ENCODE measurements around the gene GPN2. TPM values are rescaled to one million over a fixed set of nuclear protein-coding genes. Genes with fewer than 3 reads are reported as not detected.

The GPN2 gene
- polyA plus RNA-seq, 1 donor: 19.1 TPM

DNA sequence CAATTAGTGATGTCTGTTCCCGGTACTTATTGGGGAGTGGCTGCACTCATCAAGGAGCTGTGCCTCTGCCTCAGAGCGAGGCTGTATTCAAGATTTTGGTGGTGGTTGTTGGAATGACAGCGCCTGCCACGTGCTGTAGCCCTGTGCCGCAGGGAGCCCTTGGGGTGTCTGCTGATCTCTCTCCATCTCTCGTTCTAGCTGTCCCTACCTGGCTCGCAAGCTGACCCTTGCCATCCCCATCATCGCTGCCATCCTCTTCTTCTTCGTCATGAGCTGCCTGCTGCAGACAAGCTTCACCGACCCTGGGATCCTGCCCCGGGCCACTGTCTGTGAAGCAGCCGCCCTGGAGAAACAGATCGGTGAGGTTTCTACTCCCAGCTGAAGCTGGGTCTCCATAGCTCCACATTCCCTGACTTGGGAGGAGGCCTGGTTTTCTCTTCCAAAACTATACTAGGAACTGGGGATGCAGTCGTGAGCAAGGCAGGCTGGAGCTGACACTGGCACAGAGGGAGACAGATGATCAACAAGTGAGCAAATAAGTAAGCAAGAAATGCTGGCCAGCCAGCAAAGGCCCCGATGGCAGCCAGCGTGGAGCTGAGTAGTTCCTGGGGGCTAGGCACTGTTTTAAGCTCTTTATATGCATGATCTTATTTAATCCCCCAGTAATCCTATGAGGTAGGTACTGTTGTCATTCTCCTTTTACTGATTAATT lies 57.7 kb downstream of the GPN2 start:
- no peak for DNase-seq (ENCODE audit: low read depth)

DNA sequence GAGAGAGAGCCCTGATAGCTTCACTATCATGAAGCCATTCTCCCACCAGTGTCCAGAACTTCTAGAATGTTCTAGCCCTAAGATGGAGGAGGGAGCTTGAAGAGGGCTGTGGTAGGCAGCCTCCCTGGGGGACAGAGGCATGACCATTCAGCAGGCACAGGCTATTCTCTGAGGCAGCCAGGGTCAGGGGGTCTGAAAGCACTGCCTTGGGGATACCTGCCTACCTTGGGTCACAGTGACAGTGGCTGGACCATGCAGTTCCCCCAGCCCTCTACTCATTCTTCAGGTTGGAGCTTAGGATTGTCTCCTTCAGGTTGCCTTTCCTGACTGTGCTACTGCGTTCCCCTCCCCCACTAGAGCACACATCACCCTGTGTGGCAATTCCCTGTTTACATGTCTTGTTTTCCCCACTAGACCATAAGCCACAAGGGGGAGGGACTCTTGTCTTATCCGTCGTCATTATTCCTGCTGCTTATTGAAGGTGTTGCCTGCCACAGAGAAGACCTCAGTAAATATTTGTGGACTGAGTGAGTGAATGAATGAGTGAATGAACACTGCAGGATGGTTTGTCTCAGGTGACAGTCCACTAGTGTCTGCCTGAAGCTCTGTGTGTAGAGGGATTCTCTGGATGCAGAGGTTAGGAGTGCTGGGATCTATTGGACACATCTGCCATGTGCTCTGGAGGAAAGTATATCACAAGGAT lies 58.4 kb downstream of the GPN2 start:
- DNase-seq (ENCODE audit: low read depth): no peak

DNA sequence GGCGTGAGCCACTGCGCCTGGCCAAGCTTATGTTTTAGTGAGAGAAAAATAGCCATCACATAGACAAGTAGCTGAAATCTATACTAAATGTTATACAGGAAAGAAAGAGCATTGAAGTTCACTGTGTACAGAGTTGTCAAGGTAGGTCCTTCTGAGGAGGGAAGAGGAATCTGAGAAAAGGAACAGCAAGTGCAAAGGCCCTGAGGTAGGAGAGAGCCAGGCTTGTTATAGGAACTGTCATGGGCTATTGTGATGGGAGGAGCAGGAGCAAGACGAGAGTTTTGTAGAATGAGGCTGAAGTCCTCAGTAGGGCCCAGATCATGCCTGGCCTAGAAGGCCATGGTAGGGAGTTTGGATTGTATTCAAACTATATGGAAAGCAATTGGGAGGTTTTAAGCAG lies 59.0 kb downstream of the GPN2 start:
- no peak for DNase-seq (ENCODE audit: low read depth)

DNA sequence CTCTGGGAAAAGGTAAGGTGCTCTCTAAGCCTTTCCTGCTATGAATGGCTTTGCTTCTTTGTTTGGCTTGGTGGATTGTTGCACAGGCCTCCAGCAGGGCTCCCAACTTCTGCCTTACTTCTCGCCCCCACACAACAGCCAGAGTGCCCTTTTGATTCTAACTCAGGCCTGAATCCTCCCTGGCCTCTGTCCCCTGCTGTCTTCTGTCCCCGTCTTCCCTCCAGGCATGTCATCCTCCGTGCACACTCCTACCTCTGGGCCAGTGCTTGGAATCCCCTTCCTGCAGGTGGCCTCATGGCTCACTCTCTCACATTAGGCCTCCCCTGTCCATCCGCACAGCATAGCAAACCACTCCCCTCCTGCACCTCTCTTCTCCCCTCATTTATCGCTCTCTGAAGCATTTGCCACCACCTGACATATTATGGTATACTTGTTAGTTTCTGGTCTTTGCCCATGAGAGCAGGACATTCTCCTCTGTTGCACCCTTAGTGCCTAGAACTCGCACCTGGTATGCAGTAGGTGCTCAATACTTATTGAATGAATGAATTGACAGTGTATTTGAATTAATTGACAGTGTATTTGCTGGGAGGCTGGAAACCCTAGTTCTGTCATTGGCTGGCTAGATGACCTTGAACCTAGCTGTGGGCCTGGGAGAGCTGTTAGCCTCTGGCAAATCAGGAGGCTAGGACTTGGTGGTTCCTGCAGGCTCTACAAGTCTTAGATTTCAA lies 60.7 kb downstream of the GPN2 start:
- no peak for DNase-seq (ENCODE audit: low read depth)

DNA sequence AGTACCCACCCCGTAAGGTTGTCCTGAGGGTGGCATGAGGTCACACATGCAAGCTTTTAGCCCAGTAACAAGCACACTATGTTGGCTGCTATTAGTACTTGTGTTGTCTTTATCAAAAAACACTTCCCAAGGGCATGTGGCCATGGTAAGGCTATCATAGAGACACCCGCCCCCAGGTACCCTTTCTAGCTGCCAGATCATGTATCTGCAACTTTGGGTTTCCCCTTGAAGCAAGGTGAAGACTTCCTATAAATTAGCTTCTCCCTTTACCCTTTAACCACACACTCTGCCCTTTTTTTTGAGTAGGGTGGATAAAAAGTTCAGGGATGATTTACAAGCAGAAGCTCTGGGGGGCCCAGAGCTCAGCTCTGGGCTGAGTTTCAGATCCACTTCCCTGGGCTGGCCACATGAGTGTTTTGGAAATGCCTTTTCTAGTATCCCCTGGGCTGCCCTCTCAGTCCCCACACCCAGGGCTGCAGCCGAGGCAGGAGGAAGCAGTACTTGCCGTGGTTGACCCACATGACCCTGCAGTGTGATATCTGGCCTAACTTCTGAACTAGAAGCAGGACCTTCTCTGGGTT lies 61.6 kb downstream of the GPN2 start:
- no peak for DNase-seq (ENCODE audit: low read depth)

DNA sequence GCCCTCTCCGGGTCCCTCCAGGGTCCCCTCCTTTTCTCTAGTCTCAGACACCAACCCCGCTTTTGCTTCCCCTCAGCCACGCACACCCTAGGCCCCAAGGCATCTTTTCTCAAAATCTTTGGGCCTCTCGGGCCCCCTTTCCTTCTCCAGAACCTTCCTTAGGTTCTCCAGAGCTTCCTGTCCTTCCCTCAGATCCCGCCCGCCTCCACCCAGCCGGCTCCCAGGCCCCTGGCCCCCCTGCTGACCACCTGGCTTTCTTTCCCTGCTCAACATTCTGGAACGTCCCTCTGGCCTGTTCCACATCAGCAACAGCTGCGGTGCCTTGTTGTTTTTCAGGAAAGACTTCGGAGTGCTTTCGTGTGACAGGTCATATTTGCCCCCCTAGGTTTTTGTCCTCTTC lies 62.4 kb downstream of the GPN2 start:
- DNase-seq (ENCODE audit: low read depth): no peak

DNA sequence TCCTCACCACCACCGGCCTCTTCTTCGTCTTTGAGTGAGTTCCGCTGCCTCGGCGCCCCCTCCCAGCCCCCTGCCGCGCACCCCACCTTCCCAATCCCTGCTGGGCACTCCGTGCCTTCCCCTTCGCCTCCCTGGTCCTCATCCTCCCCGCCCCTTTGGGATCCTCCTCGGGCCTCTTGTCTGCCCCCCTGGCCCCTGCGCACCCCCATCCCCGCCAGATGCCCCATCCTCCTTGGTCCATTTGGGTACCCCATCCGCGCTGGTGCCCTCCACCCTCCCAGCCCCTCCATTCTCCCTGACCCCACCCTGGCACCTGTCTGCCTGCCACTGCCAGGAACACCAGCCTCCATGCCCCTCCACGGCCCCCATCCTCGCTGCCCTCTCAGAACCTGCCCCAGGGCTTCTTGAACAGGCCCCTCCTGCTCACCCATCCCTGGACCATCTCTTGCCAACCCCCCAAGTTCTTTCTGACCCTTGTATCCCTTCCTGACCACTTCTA lies 62.9 kb downstream of the GPN2 start:
- no peak for DNase-seq (ENCODE audit: low read depth)

DNA sequence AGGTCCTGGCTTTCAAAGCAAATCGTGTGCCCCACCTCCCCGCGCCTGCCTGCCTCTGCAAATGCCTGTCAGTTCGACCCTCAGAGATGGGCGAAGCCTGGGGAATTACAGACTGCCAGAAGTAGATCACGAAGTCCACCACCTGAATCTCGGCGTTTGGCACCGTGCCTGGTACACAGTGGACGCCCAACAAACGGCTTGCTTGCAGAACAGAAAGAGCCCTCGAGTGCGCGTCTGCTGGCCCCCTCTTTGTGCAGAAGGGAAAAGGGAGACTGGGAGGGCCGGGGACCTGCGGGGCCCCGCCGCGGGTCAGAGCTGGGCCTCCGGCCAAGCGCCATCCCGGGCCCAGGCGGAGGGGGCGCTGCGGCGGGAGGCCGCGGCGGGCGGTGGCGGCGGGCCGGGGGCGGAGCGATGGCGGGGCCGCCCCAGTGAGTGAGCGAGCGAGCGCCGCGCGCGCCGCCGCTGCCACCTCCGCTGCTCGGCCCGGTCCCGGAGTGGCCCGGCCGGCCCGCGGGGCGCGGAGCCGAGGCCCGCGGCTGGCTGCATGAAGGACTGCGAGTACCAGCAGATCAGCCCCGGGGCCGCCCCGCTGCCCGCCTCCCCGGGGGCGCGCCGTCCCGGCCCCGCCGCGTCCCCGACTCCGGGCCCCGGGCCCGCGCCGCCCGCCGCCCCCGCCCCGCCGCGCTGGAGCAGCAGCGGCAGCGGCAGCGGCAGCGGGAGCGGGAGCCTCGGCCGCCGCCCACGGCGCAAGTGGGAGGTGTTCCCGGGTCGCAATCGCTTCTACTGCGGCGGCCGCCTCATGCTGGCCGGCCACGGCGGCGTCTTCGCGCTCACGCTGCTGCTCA lies 63.6 kb downstream of the GPN2 start, which contains the start of gene ZDHHC18:
Gene ZDHHC18 (plus strand): TSS at position 428 of the 845 bp plus-strand sequence. CDS start 117 bp downstream, at position 545.
- no peak for DNase-seq (ENCODE audit: low read depth)

Other genes starting within 250 kb of the GPN2 start
- gene ARID1A, start 194.3 kb downstream of the GPN2 start, polyA plus RNA-seq (ENCODE audit: insufficient read length): 41.5 TPM
- gene PIGV, start 102.3 kb downstream of the GPN2 start, polyA plus RNA-seq (ENCODE audit: insufficient read length): 7.1 TPM
- 14.9 TPM for gene ZDHHC18, start 63.6 kb downstream of the GPN2 start, polyA plus RNA-seq (ENCODE audit: insufficient read length)
- 0.10 TPM for gene SFN, start 27.1 kb downstream of the GPN2 start, polyA plus RNA-seq (ENCODE audit: insufficient read length)
- 9.9 TPM for gene GPATCH3, start 10.2 kb upstream of the GPN2 start, polyA plus RNA-seq (ENCODE audit: insufficient read length)
- gene NR0B2, start 23.7 kb upstream of the GPN2 start, polyA plus RNA-seq (ENCODE audit: insufficient read length): not detected
- 50.2 TPM for gene NUDC, start 31.5 kb upstream of the GPN2 start, polyA plus RNA-seq (ENCODE audit: insufficient read length)
- gene KDF1, start 70.2 kb upstream of the GPN2 start, polyA plus RNA-seq (ENCODE audit: insufficient read length): not detected
- gene TRNP1, start 103.4 kb upstream of the GPN2 start, polyA plus RNA-seq (ENCODE audit: insufficient read length): 0.96 TPM
- gene TENT5B, start 122.6 kb upstream of the GPN2 start, polyA plus RNA-seq (ENCODE audit: insufficient read length): 0.65 TPM